ENCODE data around the gene IAH1. TPM values are rescaled to one million over a fixed set of nuclear protein-coding genes. Genes with fewer than 3 reads are reported as not detected.

IAH1 gene
- total RNA-seq, 2 donors from 2014 or later = 10.2 to 25.4 TPM

GRCh38 chr2:9525266-9525665, 50.9 kb downstream of the IAH1 start:
- no peaks in the 10 kb centered on the region for H3K4me1 ChIP-seq
- ATAC-seq (no peak), DNase-seq (no peak)
- no peak overlapping the region for H3K27ac ChIP-seq
- TF ChIP-seq POLR2A (IDR thresholded peaks at IDR 0.05) (no peak), CTCF (IDR thresholded peaks at IDR 0.05) (no peak)
- no peak overlapping the region for H3K4me3 ChIP-seq
- WGBS, 2 donors = 70 to 85% methylated on average over 2 of the region's 2 CpGs
- intact Hi-C loops (cut with DNase I) = no loop called here
- no peaks in the 10 kb centered on the region for H3K9me3 ChIP-seq
- peaks cover 0 to 6% of the 10 kb centered on the region in 2 donors for H3K36me3 ChIP-seq (replicated peaks in 1 of 2; ENCODE audit: insufficient read depth in 1 of 2, low read depth in 2 of 2)
- H3K27me3 ChIP-seq = no peaks in the 10 kb centered on the region

- peaks cover 0 to 5% of the 10 kb centered on the region in 2 donors for H3K36me3 ChIP-seq (replicated peaks in 1 of 2; ENCODE audit: insufficient read depth in 1 of 2, low read depth in 2 of 2)
- no peaks in the 10 kb centered on the region for H3K4me1 ChIP-seq
- ATAC-seq (no peak), DNase-seq (no peak)
- no peak overlapping the region for H3K27ac ChIP-seq
- no peak overlapping the region for H3K4me3 ChIP-seq
- TF ChIP-seq POLR2A (IDR thresholded peaks at IDR 0.05) (no peak), CTCF (IDR thresholded peaks at IDR 0.05) (no peak)
- intact Hi-C loops (cut with DNase I) = no loop called here
- 64 to 70% methylated on average over 4 of the region's 4 CpGs for WGBS, 2 donors
- no peaks in the 10 kb centered on the region for H3K27me3 ChIP-seq
- no peaks in the 10 kb centered on the region for H3K9me3 ChIP-seq
These were observed 53.8 kb downstream of the IAH1 start for GRCh38 chr2:9527995-9528787.

- Histone ChIP-seq H3K36me3 (replicated peaks in 1 of 2; ENCODE audit: insufficient read depth in 1 of 2, low read depth in 2 of 2) (peaks cover 0 to 2% of the 10 kb centered on the region in 2 donors), H3K4me3 (no peak overlapping the region), H3K4me1 (peaks cover 9% of the 10 kb centered on the region), H3K9me3 (no peaks in the 10 kb centered on the region), H3K27ac (no peak overlapping the region), H3K27me3 (no peaks in the 10 kb centered on the region)
- intact Hi-C loops (cut with DNase I) = no loop called here
- DNase-seq = no peak
- TF ChIP-seq CTCF (IDR thresholded peaks at IDR 0.05) (no peak), POLR2A (IDR thresholded peaks at IDR 0.05) (no peak)
- no peak for ATAC-seq
- 93 to 99% methylated on average over 4 of the region's 4 CpGs for WGBS, 2 donors
These were observed 58.1 kb downstream of the IAH1 start for GRCh38 chr2:9532421-9532820.

GRCh38 chr2:9533663-9534062, 59.3 kb downstream of the IAH1 start:
- no peaks in the 10 kb centered on the region for H3K9me3 ChIP-seq
- no peak overlapping the region for H3K4me3 ChIP-seq
- WGBS, 2 donors = 95 to 100% methylated on average over 2 of the region's 2 CpGs
- H3K4me1 ChIP-seq = peaks cover 9% of the 10 kb centered on the region
- no peaks in the 10 kb centered on the region for H3K27me3 ChIP-seq
- no peak overlapping the region for H3K27ac ChIP-seq
- no peak for TF ChIP-seq POLR2A (IDR thresholded peaks at IDR 0.05)
- no peak for TF ChIP-seq CTCF (IDR thresholded peaks at IDR 0.05)
- intact Hi-C loops (cut with DNase I) = no loop called here
- DNase-seq (no peak), ATAC-seq (no peak)
- peaks cover 0 to 2% of the 10 kb centered on the region in 2 donors for H3K36me3 ChIP-seq (replicated peaks in 1 of 2; ENCODE audit: insufficient read depth in 1 of 2, low read depth in 2 of 2)

- H3K4me3 ChIP-seq = no peak overlapping the region
- ATAC-seq (no peak), DNase-seq (no peak)
- H3K27ac ChIP-seq = no peak overlapping the region
- H3K27me3 ChIP-seq = no peaks in the 10 kb centered on the region
- no peaks in the 10 kb centered on the region for H3K9me3 ChIP-seq
- H3K36me3 ChIP-seq (replicated peaks in 1 of 2; ENCODE audit: insufficient read depth in 1 of 2, low read depth in 2 of 2) = peaks cover 0 to 2% of the 10 kb centered on the region in 2 donors
- WGBS, 2 donors = 28 to 44% methylated on average over 1 of the region's 1 CpG
- TF ChIP-seq POLR2A (IDR thresholded peaks at IDR 0.05) = no peak
- TF ChIP-seq CTCF (IDR thresholded peaks at IDR 0.05) = no peak
- peaks cover 21% of the 10 kb centered on the region for H3K4me1 ChIP-seq
- intact Hi-C loops (cut with DNase I) = no loop called here
These were observed 60.8 kb downstream of the IAH1 start for GRCh38 chr2:9535177-9535576.

Measured in body of pancreas (tissue), 4 donors.